ENCODE data around the gene KRTAP10-3. TPM values are rescaled to one million over a fixed set of nuclear protein-coding genes. Genes with fewer than 3 reads are reported as not detected.
"Not testable (repeated sequence)": the region's sequence is repeated elsewhere in the genome, so short reads cannot be mapped to it uniquely, and the experiment has no call there.

The KRTAP10-3 gene
- polyA plus RNA-seq, 4 donors: not detected

- no peak for DNase-seq (ENCODE audit: low read depth in 4 of 4, low spot score in 3 of 4)
Measured at GRCh38 chr21:44550807-44551206, 7.8 kb downstream of the KRTAP10-3 start.

- DNase-seq (ENCODE audit: low read depth in 4 of 4, low spot score in 3 of 4): not testable (repeated sequence)
Measured at GRCh38 chr21:44550285-44550684, 8.3 kb downstream of the KRTAP10-3 start.

- no peak for DNase-seq (ENCODE audit: low read depth in 4 of 4, low spot score in 3 of 4)
Measured at GRCh38 chr21:44549525-44550211, 8.9 kb downstream of the KRTAP10-3 start.

- DNase-seq (ENCODE audit: low read depth in 4 of 4, low spot score in 3 of 4): no peak
Measured at GRCh38 chr21:44548922-44549321, 9.7 kb downstream of the KRTAP10-3 start.

GRCh38 chr21:44548381-44548780 is 10.2 kb downstream of the KRTAP10-3 start:
- DNase-seq (ENCODE audit: low read depth in 4 of 4, low spot score in 3 of 4): no peak

- no peak for DNase-seq (ENCODE audit: low read depth in 4 of 4, low spot score in 3 of 4)
Measured at GRCh38 chr21:44547656-44548331, 10.8 kb downstream of the KRTAP10-3 start.

GRCh38 chr21:44544566-44544965 is 14.0 kb downstream of the KRTAP10-3 start:
- no peak for DNase-seq (ENCODE audit: low read depth in 4 of 4, low spot score in 3 of 4)

- no peak for DNase-seq (ENCODE audit: low read depth in 4 of 4, low spot score in 3 of 4)
Measured at GRCh38 chr21:44542716-44543115, 15.9 kb downstream of the KRTAP10-3 start.

GRCh38 chr21:44540741-44541288 is 17.8 kb downstream of the KRTAP10-3 start:
- no peak for DNase-seq (ENCODE audit: low read depth in 4 of 4, low spot score in 3 of 4)

- DNase-seq (ENCODE audit: low read depth in 4 of 4, low spot score in 3 of 4): no peak
Measured at GRCh38 chr21:44539991-44540666, 18.5 kb downstream of the KRTAP10-3 start, which contains the start of gene KRTAP10-1. Gene KRTAP10-1, minus strand, starts transcription at chr21:44540195. Its CDS starts 45 bp downstream, at chr21:44540150.

GRCh38 chr21:44539046-44539445 is 19.5 kb downstream of the KRTAP10-3 start:
- DNase-seq (ENCODE audit: low read depth in 4 of 4, low spot score in 3 of 4): no peak

- no peak for DNase-seq (ENCODE audit: low read depth in 4 of 4, low spot score in 3 of 4)
Measured at GRCh38 chr21:44537930-44538911, 20.4 kb downstream of the KRTAP10-3 start.

GRCh38 chr21:44535963-44536362 is 22.6 kb downstream of the KRTAP10-3 start:
- DNase-seq (ENCODE audit: low read depth in 4 of 4, low spot score in 3 of 4): no peak

GRCh38 chr21:44534688-44535087 is 23.9 kb downstream of the KRTAP10-3 start:
- DNase-seq (ENCODE audit: low read depth in 4 of 4, low spot score in 3 of 4): no peak

- DNase-seq (ENCODE audit: low read depth in 4 of 4, low spot score in 3 of 4): no peak
Measured at GRCh38 chr21:44533891-44534627, 24.5 kb downstream of the KRTAP10-3 start.

- no peak for DNase-seq (ENCODE audit: low read depth in 4 of 4, low spot score in 3 of 4)
Measured at GRCh38 chr21:44533121-44533890, 25.3 kb downstream of the KRTAP10-3 start.

- no peak for DNase-seq (ENCODE audit: low read depth in 4 of 4, low spot score in 3 of 4)
Measured at GRCh38 chr21:44532712-44533111, 25.9 kb downstream of the KRTAP10-3 start.
